Measurements from ENCODE around the gene CFL1.
"Not testable (repeated sequence)": the region's sequence is repeated elsewhere in the genome, so short reads cannot be mapped to it uniquely, and the experiment has no call there.

Gene CFL1

DNA sequence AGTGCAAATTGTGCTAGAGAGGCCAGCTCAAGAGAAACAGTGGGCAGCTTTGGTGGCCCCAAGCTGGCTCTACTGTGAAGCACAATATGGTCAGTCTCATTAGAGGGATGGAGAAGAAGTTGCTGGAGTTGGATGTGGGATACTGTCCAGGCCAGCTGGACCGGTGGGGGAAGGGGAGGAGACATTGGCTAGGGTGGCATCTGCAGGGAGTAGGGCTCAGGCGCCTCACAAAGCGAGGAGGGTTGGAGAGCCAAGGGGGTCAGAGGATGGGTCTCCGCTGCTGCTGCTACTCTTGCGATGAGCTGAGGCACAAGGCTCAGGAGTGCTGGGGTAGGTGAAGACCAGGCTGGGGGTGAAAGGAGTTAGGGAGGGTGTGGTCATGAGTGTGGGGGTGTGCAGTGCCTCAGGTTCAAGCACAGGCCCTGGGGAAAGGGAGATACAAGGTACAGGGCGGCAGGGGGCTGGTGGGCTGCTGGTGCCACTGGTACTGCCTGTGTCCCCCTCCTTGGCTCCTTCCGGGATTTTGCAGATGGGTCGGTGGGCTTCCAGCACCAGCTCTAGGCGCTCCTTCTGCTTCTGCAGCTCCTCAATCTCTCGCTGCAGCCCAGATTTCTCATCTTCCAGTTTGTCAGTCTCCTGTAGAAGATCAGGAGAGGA, 34.8 kb upstream of the CFL1 start:
- TF ChIP-seq POLR2A (IDR thresholded peaks at IDR 0.05; ENCODE audit: low read length) = no peak
- TF ChIP-seq GATA1 (IDR thresholded peaks at IDR 0.05; ENCODE audit: low read depth, low read length) = no peak
- no peak for DNase-seq

DNA sequence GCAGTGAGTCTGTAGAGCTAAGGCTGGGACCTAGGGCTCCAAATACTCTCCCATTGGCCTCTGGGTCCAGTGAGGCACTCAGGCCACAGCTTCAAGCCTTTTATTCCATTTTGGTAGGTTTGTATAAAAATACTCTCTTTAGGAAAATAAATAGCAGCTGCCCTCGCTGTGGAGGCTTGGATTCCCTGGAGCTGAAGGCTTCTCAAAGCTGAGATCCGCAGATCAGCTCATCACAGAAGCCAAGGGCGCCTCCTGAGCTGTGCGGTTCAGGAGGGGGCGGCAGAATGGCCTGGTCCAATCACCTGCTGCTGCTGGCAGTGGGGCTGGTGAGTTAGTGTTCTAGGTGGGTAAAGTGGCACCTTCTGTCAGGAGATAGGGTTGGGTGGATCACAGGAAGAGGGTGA, 34.2 kb upstream of the CFL1 start:
- DNase-seq = not testable (repeated sequence)

DNA sequence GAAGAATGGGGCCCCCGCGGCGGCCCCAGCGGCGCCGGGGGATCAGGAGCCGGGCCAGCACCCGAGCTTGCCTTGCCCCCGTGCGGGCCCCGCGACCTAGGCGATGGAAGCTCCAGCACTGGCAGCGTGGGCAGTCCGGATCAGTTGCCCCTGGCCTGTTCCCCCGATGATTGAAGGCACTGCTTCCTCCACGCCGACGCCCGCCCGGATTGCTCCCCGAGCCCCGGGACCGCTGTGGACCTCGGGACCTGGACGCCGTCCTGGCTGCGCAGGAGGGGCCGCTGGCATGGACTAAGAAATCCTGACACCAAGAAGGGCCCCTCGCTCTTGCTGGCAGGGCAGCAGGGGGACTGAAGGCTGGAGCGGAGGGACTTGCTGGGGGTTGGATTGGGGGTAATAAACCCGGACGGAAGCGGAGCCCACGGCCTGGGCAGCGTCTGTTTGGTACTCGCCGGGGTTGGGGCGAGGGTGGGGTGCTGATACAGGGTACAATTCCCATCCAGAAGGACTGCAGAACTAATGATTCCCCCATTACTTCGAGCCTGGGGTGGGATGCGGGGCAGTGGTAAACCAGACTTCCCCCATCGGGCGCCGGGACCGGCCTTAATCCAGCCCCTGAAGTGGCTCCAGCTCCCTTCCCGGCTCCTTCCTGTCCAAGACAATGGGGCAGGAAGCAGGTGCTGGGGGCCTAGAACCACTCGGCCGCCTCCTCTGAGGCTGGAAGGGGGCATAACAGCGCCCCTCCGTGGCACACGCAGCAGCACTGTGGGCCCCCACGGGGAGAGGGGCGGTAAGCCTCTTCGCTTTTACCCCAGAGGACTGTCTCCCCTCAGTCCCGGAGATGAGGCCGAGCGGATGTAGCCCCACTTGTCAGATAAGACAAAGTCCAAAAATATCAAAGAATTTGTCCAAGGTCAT, 33.5 kb upstream of the CFL1 start:
- DNase-seq = peak; percentile 51 to 52
- TF ChIP-seq GATA1 (IDR thresholded peaks at IDR 0.05; ENCODE audit: low read depth, low read length) (no peak), POLR2A (IDR thresholded peaks at IDR 0.05; ENCODE audit: low read length) (peak; percentile 8)

GRCh38 chr11:65890324-65891218, 32.6 kb upstream of the CFL1 start, which contains the start of gene CCDC85B:
Gene CCDC85B, plus strand, starts transcription at chr11:65890673. Its CDS starts 111 bp downstream, at chr11:65890784.
- peak; percentile 96 for TF ChIP-seq POLR2A (IDR thresholded peaks at IDR 0.05; ENCODE audit: low read length)
- TF ChIP-seq GATA1 (IDR thresholded peaks at IDR 0.05; ENCODE audit: low read depth, low read length) = no peak
- DNase-seq = peak; percentile 97 to 99

DNA sequence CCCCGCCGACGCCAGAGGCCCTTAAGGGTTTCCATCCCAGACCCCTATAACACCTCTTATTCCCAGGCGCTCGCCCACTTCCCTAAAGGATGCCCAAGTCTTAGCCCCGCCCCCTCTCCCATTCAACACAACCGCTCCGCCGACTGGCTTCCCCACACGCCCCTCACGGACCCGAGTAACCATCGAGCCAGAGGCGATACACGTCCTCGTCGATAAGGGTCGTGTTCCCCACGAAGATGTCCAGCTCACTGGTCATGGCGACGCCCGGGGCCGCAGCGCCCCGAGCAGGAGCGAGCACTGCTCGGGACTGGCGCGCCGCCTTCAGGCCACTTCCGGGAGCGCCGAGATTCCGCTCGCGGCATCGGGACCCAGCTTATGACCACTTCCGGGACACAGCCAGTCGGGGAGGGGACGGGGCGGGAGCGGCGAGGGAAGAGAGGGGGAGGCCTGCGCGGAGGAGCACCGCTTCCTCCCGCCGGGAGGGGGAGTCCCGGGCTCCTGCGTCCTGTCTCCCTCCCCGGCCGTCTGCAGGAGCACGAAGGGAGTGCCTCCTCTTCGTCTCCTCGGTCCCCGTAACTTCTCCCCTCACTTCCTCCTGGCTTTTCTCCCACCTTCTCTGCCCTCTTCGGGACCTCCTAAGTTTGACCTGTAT, 30.3 kb upstream of the CFL1 start, which contains the start of gene FIBP:
FIBP (minus strand) TSS at position 309 of the 652 bp plus-strand sequence; CDS start at position 256, 53 bp downstream.
- DNase-seq = peak; percentile 98 to 99
- peak; percentile 86 for TF ChIP-seq POLR2A (IDR thresholded peaks at IDR 0.05; ENCODE audit: low read length)
- no peak for TF ChIP-seq GATA1 (IDR thresholded peaks at IDR 0.05; ENCODE audit: low read depth, low read length)

DNA sequence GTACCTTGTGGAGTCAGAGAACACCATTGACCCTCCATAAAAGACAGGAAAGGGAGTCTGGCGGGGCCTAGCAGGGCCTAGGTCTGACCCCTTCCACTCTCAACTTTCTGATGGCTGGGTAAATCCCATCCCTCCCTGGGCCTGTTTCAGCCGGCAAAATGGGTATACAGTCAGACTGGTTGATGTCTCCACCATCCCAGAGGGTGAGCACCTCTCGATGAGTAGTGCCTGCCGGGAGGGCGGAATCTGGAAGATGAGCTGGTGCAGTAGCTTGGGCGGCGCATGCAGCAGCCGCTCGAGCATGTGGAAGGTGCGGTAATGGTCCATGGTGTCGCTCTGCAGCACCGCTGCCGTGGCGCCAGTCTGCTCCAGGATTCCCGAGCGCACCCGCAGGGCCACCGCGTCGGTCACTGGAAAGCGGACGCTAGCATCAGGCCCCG, 29.8 kb upstream of the CFL1 start:
- DNase-seq = no peak
- TF ChIP-seq POLR2A (IDR thresholded peaks at IDR 0.05; ENCODE audit: low read length) = no peak
- TF ChIP-seq GATA1 (IDR thresholded peaks at IDR 0.05; ENCODE audit: low read depth, low read length) = no peak

- TF ChIP-seq POLR2A (IDR thresholded peaks at IDR 0.05; ENCODE audit: low read length) (no peak), GATA1 (IDR thresholded peaks at IDR 0.05; ENCODE audit: low read depth, low read length) (no peak)
- no peak for DNase-seq
Measured at GRCh38 chr11:65886826-65887722, 29.1 kb upstream of the CFL1 start.

GRCh38 chr11:65885808-65886536, 28.0 kb upstream of the CFL1 start:
- no peak for DNase-seq
- TF ChIP-seq POLR2A (IDR thresholded peaks at IDR 0.05; ENCODE audit: low read length) (no peak), GATA1 (IDR thresholded peaks at IDR 0.05; ENCODE audit: low read depth, low read length) (no peak)

DNA sequence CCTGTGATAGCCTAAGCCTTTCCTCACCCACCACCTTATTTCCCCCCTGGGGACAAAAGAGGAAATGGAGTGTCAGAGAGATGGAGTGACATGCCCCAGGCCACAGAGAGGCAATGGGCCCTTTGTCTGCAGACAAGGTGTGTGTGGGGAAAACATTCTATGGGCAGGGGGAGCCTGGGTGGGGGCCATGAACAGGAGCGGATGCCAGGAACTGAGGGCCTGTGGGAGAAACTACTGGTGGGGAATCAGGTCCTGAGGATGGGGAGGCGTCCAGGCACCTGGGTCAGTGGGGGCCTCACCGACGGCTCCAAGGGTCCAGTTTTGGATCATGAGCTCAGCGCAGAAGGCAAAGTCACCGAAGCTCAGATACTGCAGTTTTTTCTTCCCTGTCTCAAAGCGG, 27.3 kb upstream of the CFL1 start:
- no peak for DNase-seq
- TF ChIP-seq GATA1 (IDR thresholded peaks at IDR 0.05; ENCODE audit: low read depth, low read length) = no peak
- no peak for TF ChIP-seq POLR2A (IDR thresholded peaks at IDR 0.05; ENCODE audit: low read length)

DNA sequence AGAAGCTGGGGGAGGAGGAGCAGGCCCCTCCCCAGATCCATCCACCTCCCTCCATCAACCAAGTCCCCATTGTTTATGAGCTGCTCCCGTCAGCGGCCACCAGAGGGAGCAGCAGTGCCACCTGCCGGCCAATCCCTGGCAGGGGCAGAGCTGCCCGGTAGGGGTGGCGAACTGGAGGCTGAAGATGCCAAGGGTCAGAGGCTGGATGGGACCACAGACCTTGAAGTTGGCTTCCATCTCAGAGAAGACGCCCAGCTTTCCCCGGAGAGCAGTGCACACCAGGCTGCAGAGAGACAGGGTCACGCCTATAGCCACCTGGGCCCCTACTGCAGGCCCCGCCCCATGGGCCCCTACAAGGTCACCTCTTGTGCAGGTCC, 26.7 kb upstream of the CFL1 start:
- peak; percentile 84 to 91 for DNase-seq
- TF ChIP-seq POLR2A (IDR thresholded peaks at IDR 0.05; ENCODE audit: low read length) (no peak), GATA1 (IDR thresholded peaks at IDR 0.05; ENCODE audit: low read depth, low read length) (no peak)

- TF ChIP-seq POLR2A (IDR thresholded peaks at IDR 0.05; ENCODE audit: low read length) (no peak), GATA1 (IDR thresholded peaks at IDR 0.05; ENCODE audit: low read depth, low read length) (no peak)
- no peak for DNase-seq
Measured at GRCh38 chr11:65883786-65884715, 26.1 kb upstream of the CFL1 start.
